Measurements from ENCODE around the gene CACNA2D4. TPM values are rescaled to one million over a fixed set of nuclear protein-coding genes. Genes with fewer than 3 reads are reported as not detected.

The CACNA2D4 gene
- total RNA-seq, 1 donor from 2014 or later = 3.4 TPM

DNA sequence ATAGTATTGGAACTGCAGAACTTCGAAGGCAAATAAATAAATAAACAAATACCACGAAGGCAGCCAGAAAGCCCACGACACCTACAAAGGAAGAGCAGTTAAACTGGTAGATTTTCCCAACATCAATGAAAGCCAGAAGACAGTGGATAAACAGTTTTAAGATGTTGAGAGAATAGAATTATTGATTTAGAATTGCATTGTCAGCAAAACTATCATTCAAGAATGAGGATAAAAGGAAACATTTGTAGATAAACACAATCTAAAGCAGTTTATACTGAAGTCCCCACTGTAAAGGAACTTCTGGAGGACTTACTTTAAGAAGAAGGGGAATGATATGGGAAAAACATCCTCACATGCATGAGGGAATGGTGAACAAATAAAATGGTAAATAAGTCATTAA, 29.5 kb downstream of the CACNA2D4 start:
- no peak for DNase-seq (ENCODE audit: low spot score)

DNA sequence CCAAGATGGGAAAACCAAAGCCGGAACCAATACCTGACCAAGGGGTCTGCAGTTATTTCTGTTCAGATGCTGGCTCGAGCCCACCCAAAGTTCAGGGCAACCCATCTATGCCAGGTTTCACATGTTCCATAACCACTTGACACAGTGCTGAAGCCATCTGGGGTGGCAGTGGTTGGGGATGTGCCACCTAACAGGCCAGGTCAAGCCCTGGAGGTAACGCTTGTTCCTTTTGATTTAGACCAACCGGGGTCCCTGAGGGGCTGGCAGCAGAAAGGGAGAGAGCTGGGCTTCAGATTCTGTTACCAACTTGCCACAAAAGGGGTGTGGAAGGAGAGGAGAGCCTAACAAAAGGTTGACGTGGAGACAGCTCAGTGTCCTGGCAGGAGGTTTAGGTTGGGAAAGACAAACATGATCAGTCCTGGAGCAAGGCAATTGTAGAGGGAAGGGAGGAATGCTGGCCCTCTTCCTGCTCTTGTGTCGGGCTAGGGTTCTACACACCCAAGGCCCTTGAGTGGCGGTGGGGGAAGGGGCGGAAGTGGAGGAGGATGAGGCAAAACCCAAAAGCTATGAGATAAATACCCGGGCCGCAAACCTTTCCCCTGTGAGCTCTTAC, 31.9 kb downstream of the CACNA2D4 start:
- DNase-seq (ENCODE audit: low spot score) = no peak

DNA sequence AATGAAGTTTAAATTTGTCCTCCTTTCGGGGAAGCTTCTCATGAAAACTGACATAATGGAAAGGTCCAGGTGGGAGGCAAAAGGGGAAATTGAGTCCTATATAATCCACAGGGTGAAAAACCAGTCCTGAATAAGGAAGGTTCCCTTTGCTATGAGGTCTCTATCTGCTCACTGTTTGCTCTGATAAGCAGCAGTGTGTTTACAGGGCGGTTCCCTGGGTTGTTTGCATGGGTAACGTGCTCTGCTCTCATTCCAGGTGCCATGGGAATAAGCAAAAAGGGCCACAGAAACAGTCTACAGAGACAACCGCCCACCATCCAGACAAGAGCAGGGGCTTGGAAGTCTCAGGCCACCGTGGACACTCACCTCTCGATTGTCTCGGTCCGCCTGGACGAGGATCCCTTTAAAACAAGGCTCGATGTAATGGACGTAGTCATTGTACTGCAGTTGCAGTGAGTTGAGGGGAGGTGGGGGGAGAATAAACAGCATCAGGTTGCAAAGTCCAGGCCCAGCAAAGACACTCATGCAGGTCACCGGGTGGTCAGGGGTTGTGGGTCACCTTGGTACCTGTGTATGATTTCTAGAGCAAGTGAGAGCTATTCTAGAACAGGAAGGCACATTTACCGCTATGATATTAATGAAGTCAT, 32.7 kb downstream of the CACNA2D4 start:
- no peak for DNase-seq (ENCODE audit: low spot score)

DNA sequence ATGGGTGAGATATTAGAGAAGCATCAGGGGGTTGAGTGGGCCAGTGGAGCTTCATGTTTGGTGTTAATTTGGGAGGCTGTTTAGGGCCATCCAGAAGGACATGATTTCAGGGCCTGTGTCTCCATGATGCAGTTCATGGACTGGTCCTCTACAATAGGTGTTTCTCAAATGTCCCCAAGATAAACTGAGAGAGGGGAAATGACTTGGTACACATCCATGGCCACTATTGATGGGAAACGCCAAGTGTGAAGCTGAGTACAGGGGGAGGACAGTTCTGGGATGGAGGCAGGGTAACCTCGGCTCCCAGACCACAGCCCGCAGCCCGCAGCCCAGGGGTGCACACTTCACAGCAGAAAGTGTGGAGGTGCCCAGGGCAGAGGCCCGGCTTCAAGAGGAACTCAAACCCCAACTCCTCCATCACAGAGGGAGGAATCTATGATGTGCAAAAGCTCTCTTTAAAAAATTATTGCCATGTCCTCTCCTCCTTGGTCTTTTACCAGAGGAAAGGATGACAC, 33.3 kb downstream of the CACNA2D4 start:
- no peak for DNase-seq (ENCODE audit: low spot score)

GRCh38 chr12:1884651-1885050, 33.8 kb downstream of the CACNA2D4 start:
- DNase-seq (ENCODE audit: low spot score) = no peak

DNA sequence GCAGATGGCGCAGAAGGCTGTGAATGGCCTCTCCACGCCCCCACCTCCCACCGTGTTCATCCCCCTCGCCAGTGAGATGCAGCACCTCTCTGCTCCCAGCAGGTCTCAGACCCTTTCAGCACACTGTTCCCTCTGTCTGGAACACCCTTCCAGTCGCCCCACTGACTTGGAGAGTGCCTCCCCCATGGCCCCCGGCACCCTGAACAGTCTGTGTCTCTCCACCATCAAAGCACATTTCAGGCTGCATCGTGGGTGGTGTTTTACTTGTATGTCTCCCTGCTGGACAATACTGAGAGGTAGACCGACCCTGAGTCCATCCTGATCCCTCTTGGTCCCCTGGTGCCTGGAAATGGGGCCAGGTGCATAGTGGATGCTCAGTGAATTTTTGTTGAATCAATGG, 34.9 kb downstream of the CACNA2D4 start:
- DNase-seq (ENCODE audit: low spot score) = no peak

DNA sequence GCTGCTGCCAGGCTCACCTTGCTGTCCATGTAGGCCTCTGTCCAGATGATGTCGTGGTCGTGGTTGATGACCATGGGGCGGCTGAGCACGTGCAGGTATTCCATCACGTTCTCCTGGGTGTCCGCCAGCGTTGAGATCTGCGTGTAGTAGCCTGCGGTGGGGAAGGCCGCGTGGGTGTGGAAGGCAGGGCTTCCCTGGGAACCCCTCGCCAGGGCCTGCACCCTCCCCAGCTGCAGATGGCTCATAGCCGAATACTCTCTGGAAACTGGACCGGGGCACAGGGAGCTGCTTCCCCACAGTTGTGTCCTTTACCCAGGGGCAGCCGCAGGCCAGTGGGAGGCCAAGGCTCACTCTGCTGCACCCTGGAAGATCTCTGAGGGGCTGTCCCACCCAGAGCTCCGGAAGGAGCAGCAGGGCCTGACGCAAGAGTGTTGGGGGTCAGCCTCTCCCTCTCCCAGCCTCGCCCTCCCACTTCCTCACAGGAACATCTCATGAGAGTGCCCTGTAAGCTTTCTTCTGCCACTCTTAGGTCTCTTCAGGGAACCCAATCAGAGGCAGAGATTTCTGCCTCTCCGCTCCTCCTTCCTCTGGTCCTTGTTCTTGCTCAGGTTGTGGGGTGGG, 35.5 kb downstream of the CACNA2D4 start:
- no peak for DNase-seq (ENCODE audit: low spot score)

DNA sequence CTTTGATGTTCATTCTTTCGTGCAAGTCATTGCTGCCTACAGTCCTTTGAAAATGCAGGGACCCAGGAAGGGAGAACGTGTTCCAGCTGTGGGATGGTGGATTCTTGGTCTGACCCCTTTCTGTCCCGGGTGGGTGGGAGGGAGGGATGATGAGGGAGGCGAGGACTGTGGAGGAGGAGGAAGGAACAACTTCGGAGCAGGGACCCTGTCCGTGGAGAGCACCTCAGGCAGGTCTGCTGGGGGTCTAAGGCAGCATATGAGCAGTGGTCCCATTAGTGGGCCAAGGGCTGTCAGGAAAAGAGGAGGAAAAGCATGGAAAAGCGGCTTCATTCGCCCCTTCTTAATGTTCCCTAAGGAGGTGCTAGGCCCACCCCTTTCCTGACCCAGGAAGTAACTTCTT, 36.0 kb downstream of the CACNA2D4 start:
- no peak for DNase-seq (ENCODE audit: low spot score)

- DNase-seq (ENCODE audit: low spot score) = no peak
These were observed 36.5 kb downstream of the CACNA2D4 start for GRCh38 chr12:1881936-1882335.

DNA sequence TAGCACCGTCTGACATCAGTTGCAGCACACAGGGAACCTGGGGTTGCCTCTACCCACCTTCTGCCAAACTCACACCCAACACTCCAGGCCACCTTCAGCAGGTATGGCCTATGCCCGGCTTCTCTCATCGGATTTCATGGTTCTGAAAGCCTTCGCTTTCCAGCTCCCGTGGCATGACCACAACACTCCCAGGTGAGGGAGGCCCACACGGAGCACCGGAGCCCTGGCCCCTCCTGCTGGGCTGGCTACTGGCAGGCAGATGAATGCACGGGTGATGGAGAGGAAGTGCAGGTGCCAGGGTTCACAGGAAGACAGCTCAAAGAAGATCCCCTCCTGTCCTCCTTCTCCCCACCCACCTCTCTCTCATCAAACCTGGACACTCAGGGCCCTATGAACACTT, 37.2 kb downstream of the CACNA2D4 start:
- no peak for DNase-seq (ENCODE audit: low spot score)

DNA sequence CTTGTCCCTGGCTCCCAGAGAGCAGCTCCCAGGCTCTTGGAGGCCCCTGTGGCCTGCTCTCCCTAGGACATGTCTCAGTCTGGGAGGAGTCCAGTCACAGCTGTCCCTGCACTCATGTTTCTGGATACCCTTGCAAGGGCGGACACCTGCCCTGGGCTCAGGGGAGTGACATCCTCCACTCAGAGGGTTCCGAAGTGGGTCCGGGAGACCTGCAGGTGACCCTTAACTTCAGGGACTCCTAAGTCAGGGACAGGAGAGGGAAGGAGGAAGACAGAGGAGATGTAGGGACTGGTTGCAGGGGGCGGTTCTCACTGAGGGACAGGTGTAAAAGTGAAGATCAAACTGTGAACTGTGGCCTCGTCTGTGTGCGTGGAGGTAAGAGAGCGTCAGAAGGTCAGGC, 37.6 kb downstream of the CACNA2D4 start:
- no peak for DNase-seq (ENCODE audit: low spot score)

DNA sequence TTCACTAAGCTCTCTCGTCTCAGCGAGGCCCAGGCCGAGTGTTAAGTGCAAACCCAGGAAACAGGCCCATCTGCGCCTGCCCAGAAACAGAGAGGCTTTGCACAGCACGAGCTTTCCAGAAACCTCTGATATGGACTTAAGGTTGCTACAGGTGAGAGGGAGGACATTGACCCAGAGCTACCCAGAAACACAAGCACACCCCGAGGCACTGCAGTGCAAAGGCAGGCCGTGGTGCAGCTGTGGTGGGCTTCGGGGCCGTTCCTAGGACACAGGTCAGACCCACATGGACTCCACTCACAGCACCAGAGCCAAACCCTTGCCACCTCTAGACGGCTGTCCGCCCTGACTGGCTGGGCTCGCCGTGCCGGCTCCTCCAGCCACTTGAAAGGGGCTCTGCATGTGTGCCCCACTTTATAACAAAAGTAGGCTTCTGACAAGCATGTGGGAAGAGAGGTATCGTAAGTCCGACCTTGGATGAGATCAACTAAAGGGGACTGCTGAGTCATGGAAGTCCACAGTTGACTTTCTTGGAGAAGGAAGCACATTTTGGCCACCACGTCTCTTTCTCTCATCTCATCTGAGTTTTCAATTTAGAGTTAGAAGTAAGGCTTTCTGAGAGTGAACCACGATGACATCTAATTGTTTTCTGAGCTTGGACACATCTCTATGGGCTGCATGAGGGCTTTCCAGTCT, 38.2 kb downstream of the CACNA2D4 start:
- no peak for DNase-seq (ENCODE audit: low spot score)

DNA sequence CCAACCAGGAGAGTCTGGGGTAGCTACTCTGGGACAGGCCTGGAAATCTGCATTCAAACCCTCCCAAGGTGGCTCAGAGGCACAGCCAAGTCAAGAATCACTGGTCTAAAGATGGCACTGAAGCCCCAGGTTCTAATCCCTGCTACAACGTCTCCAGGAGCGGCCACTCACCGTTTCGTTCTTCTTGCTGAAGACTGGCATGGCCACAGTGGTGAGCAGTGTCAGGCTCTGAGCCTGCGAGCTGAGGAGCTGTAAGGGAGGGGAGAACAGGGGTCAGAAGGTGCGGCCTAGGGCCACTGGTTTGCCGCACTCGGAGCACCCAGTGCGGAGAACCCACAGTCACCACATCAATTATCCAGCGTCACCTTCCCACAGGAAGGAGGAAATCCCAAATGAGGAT, 38.8 kb downstream of the CACNA2D4 start:
- no peak for DNase-seq (ENCODE audit: low spot score)

- DNase-seq (ENCODE audit: low spot score) = no peak
These were observed 39.8 kb downstream of the CACNA2D4 start for GRCh38 chr12:1878695-1879094.

GRCh38 chr12:1878214-1878613, 40.2 kb downstream of the CACNA2D4 start:
- no peak for DNase-seq (ENCODE audit: low spot score)

DNA sequence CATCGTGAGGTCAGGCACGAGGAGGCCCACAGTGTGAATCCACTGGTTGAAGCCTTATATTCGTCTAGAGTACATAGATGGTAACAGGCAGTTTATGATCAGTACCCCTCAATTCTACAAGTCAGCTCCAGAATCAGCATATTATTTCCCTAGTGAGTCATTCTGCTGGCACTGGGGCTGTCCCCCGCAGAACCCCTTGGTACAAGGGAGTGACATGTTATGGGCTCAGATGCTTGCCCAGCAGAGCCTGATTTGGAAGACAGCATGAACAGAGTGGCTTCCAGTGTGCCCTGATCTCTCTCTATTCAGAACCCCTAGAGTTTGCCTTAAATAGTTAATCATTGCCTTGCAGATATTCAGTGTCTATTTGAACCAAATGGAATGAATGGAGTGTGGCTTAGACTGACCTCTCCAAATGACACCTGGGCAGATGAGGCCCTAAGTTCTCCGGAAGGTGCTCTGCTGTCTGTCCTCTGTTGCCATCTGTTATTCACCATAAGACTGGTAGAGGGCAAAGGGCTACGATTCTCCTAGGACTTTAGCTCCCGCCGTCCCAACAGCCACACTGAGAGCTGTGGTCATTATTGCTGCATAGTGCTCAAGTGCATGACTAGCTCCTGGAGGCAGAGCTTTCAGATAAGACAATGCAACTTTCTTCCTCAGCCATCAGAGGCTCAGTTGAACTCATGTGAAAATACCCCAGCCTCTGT, 41.1 kb downstream of the CACNA2D4 start:
- DNase-seq (ENCODE audit: low spot score) = no peak

GRCh38 chr12:1876086-1876485, 42.4 kb downstream of the CACNA2D4 start:
- no peak for DNase-seq (ENCODE audit: low spot score)

- no peak for DNase-seq (ENCODE audit: low spot score)
These were observed 42.8 kb downstream of the CACNA2D4 start for GRCh38 chr12:1875608-1876007.

DNA sequence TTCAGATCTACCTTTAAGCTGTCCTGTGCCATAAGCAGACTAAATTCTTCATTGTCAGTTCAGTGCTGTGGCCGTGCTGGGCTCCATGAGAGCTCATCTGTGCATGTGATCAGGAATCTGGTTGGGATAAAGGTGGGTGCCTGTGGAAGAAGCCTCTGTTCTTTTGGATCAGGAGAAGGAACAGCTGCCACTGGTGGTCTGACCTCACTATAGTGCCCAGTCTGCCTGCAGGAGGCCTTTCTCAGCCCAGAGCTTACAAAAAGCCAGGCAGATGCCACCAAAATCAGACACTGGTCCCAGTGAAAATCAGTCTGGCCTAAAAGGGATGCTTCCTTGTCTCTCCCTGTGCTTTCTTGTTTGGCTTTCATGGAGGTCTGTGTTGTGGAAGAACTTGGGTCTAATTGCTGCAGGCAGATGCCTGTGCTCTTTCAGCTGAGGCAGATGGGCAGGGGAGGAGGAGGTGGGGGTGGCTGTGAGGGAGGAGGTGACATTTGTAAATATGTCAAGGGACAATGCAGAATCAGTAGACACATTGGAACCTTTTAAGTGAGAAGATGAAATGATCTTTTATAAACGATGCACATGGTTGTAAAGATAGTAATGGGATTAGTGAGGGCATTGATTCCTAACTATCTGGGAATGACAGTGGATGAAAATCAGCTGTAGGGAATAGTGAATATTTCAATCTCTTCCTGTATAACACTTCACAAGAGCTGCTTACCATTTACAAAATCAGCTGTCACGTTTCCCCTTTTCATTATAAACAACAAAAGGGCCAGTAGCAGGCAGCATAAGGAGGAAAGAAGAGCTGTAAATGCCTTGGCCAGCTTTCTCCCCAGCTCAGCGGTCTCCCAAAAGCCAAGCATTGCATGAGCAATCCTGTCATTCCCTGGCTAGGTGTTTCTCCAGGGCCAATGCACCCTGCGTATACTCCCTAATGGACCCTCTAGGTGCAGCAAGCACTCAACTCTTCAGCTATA, 44.6 kb downstream of the CACNA2D4 start:
- no peak for DNase-seq (ENCODE audit: low spot score)

DNA sequence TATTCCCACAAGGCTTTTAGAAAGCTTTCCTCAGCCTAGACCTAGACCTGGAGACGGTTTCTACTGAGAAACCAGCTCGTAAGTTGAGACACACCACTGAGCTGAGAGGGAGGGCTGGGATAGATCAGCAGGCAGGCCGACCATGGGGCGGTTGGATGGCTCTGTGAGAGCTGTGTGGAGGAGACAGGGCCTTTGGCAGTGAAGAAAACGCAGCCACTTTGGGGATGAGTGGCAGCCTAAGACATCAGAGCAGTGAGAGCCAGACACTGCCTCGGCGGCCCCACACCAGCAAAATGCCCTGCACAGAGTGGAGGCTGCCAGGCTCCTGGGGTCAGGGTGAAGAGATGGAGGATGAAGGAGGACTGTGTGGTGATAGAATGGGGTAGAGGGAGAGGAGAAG, 46.0 kb downstream of the CACNA2D4 start:
- no peak for DNase-seq (ENCODE audit: low spot score)

DNA sequence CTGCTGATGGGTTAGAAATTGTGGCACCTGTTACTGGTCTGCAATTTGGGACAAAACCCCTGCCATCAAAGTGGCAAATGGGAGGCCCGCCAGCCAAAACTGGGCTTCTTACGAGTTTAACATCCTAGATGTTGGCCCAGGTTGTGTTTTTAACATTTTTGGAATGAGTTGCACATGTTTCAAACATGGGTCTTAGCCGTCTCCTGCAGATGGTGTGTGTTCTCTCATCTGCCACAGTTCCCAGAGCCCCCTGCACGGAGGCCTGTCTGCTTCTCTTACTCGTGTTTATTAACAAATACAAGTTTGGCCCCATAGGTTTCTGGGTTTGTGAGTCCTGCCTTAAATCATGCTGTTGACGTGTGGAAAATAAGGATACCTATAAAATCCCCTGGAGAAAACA, 46.5 kb downstream of the CACNA2D4 start:
- no peak for DNase-seq (ENCODE audit: low spot score)
